ENCODE measurements around the gene UBE2I.

DNA sequence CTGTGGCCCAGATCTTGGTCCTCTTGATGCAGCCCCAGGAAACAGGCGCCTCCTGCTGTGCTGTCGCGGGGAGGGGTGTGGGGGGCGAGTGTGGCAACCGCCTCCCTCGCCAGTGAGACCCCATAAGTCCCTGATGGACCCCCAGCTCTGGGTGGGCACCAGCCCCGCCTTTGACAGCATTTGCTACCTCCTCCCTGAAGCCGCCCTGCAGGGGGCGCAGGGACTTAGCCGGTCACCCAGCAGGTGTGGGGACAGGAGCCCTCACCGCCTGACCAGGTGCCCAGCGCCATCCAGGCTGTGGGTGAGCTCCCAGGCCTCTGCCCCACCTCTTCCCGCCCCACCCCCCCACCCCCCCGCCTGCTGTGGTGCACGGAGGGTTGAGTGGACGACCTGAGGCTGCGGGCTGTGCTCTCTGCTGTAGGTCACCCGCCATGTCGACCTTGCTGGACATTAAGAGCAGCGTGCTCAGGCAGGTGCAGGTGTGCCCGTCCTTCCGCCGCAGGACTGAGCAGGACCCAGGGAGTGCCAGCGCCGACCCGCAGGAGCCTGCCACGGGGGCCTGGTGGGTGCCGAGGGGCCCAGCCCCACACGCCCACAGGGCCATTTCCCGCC lies 28.8 kb downstream of the UBE2I start:
- TF ChIP-seq POLR2AphosphoS5 (IDR thresholded peaks at IDR 0.05; ENCODE audit: low read depth) (no peak), GABPA (IDR thresholded peaks at IDR 0.05; ENCODE audit: low read depth) (no peak)
- TF ChIP-seq, protein P1, sequence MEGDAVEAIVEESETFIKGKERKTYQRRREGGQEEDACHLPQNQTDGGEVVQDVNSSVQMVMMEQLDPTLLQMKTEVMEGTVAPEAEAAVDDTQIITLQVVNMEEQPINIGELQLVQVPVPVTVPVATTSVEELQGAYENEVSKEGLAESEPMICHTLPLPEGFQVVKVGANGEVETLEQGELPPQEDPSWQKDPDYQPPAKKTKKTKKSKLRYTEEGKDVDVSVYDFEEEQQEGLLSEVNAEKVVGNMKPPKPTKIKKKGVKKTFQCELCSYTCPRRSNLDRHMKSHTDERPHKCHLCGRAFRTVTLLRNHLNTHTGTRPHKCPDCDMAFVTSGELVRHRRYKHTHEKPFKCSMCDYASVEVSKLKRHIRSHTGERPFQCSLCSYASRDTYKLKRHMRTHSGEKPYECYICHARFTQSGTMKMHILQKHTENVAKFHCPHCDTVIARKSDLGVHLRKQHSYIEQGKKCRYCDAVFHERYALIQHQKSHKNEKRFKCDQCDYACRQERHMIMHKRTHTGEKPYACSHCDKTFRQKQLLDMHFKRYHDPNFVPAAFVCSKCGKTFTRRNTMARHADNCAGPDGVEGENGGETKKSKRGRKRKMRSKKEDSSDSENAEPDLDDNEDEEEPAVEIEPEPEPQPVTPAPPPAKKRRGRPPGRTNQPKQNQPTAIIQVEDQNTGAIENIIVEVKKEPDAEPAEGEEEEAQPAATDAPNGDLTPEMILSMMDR (IDR thresholded peaks at IDR 0.05; ENCODE audit: insufficient read depth, low read length), result peak; percentile 37
- TF ChIP-seq, protein P2, sequence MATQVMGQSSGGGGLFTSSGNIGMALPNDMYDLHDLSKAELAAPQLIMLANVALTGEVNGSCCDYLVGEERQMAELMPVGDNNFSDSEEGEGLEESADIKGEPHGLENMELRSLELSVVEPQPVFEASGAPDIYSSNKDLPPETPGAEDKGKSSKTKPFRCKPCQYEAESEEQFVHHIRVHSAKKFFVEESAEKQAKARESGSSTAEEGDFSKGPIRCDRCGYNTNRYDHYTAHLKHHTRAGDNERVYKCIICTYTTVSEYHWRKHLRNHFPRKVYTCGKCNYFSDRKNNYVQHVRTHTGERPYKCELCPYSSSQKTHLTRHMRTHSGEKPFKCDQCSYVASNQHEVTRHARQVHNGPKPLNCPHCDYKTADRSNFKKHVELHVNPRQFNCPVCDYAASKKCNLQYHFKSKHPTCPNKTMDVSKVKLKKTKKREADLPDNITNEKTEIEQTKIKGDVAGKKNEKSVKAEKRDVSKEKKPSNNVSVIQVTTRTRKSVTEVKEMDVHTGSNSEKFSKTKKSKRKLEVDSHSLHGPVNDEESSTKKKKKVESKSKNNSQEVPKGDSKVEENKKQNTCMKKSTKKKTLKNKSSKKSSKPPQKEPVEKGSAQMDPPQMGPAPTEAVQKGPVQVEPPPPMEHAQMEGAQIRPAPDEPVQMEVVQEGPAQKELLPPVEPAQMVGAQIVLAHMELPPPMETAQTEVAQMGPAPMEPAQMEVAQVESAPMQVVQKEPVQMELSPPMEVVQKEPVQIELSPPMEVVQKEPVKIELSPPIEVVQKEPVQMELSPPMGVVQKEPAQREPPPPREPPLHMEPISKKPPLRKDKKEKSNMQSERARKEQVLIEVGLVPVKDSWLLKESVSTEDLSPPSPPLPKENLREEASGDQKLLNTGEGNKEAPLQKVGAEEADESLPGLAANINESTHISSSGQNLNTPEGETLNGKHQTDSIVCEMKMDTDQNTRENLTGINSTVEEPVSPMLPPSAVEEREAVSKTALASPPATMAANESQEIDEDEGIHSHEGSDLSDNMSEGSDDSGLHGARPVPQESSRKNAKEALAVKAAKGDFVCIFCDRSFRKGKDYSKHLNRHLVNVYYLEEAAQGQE (IDR thresholded peaks at IDR 0.05; ENCODE audit: insufficient replicate concordance, low read depth), result no peak
